ENCODE data around the gene CFAP210. TPM values are rescaled to one million over a fixed set of nuclear protein-coding genes. Genes with fewer than 3 reads are reported as not detected.

Gene CFAP210
- total RNA-seq, 1 experiment from 2014 or later: not detected

- intact Hi-C loops (cut with micrococcal nuclease): no loop called here
- Histone ChIP-seq H3K4me2 (ENCODE audit: low read length) (peak overlapping the region; percentile 100), H3K4me3 (replicated peaks in 1 of 2; ENCODE audit: low read depth in 1 of 2, low read length in 2 of 2) (peak overlapping the region; percentile 76 to 87), H3K27me3 (ENCODE audit: insufficient read depth, low read length) (no peaks in the 10 kb centered on the region), H4K20me1 (ENCODE audit: insufficient read depth) (no peaks in the 10 kb centered on the region), H3K9me3 (ENCODE audit: control insufficient read depth in 1 of 2, insufficient read depth in 1 of 2, low read depth in 1 of 2, low read length in 2 of 2) (no peaks in the 10 kb centered on the region), H3K79me2 (ENCODE audit: insufficient read depth, low read length) (peaks cover 6% of the 10 kb centered on the region; the same call in 1 of the 2 replicates), H3K27ac (ENCODE audit: low read depth, low read length) (no peak overlapping the region), H3K36me3 (ENCODE audit: control insufficient read depth in 1 of 2, insufficient read depth in 2 of 2, low read length in 2 of 2) (no peaks in the 10 kb centered on the region; a peak in 1 of 4 replicates), H3K9me2 (ENCODE audit: insufficient read depth) (no peaks in the 10 kb centered on the region), H2AFZ (ENCODE audit: low read depth, low read length, poor library complexity, severe bottlenecking) (no peak overlapping the region), H3K4me1 (ENCODE audit: control insufficient read depth in 1 of 2, insufficient read depth in 2 of 2, low read length in 2 of 2) (peaks cover 0 to 25% of the 10 kb centered on the region in 2 experiments; a peak in 3 of 4 replicates), H3K9ac (ENCODE audit: low read length) (peak overlapping the region; percentile 83)
- ChIA-PET CTCF (no interaction called here), RAD21 (ENCODE audit: low non-redundant PET in 1 of 2, low total read pairs in 2 of 2, uncharacterized antibody in 2 of 2, unreplicated experiment in 2 of 2) (no interaction called here), POLR2A (no interaction called here)
- TSS peak; percentile 74 for BruUV-seq (replicated peaks)
- DNase-seq (ENCODE audit: low read depth, low spot score) (peak; percentile 7), ATAC-seq (no peak)
- TF ChIP-seq CTCF (IDR thresholded peaks at IDR 0.05 in 2 of 3, conservative IDR thresholded peaks at IDR 0.05 in 1 of 3; ENCODE audit: borderline replicate concordance in 1 of 3, insufficient read depth in 1 of 3, low read depth in 2 of 3, low read length in 2 of 3) (peak; percentile 18 to 30 (median 19); a peak in 4 of 6 replicates), POLR2A (IDR thresholded peaks at IDR 0.05; ENCODE audit: borderline replicate concordance, extremely low read depth, insufficient read depth, insufficient read length) (no peak), CBX3 (IDR thresholded peaks at IDR 0.05; ENCODE audit: low read depth) (no peak), FOSL1 (IDR thresholded peaks at IDR 0.05; ENCODE audit: low read depth) (no peak), RAD21 (IDR thresholded peaks at IDR 0.05; ENCODE audit: low read depth) (peak; percentile 48), EZH2phosphoT487 (IDR thresholded peaks at IDR 0.05; ENCODE audit: borderline replicate concordance) (no peak), REST (IDR thresholded peaks at IDR 0.05; ENCODE audit: low read depth) (no peak), POLR2AphosphoS5 (IDR thresholded peaks at IDR 0.05; ENCODE audit: low read depth, low read length) (no peak)
These were observed 845 bp downstream of the CFAP210 start for GRCh38 chr2:169693360-169693759.

All from HCT116 (cell line).